ENCODE results near the gene BIRC6.
"Not testable (repeated sequence)": the region's sequence is repeated elsewhere in the genome, so short reads cannot be mapped to it uniquely, and the experiment has no call there.

The BIRC6 gene, protein sequence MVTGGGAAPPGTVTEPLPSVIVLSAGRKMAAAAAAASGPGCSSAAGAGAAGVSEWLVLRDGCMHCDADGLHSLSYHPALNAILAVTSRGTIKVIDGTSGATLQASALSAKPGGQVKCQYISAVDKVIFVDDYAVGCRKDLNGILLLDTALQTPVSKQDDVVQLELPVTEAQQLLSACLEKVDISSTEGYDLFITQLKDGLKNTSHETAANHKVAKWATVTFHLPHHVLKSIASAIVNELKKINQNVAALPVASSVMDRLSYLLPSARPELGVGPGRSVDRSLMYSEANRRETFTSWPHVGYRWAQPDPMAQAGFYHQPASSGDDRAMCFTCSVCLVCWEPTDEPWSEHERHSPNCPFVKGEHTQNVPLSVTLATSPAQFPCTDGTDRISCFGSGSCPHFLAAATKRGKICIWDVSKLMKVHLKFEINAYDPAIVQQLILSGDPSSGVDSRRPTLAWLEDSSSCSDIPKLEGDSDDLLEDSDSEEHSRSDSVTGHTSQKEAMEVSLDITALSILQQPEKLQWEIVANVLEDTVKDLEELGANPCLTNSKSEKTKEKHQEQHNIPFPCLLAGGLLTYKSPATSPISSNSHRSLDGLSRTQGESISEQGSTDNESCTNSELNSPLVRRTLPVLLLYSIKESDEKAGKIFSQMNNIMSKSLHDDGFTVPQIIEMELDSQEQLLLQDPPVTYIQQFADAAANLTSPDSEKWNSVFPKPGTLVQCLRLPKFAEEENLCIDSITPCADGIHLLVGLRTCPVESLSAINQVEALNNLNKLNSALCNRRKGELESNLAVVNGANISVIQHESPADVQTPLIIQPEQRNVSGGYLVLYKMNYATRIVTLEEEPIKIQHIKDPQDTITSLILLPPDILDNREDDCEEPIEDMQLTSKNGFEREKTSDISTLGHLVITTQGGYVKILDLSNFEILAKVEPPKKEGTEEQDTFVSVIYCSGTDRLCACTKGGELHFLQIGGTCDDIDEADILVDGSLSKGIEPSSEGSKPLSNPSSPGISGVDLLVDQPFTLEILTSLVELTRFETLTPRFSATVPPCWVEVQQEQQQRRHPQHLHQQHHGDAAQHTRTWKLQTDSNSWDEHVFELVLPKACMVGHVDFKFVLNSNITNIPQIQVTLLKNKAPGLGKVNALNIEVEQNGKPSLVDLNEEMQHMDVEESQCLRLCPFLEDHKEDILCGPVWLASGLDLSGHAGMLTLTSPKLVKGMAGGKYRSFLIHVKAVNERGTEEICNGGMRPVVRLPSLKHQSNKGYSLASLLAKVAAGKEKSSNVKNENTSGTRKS (N-terminal part only)

DNA sequence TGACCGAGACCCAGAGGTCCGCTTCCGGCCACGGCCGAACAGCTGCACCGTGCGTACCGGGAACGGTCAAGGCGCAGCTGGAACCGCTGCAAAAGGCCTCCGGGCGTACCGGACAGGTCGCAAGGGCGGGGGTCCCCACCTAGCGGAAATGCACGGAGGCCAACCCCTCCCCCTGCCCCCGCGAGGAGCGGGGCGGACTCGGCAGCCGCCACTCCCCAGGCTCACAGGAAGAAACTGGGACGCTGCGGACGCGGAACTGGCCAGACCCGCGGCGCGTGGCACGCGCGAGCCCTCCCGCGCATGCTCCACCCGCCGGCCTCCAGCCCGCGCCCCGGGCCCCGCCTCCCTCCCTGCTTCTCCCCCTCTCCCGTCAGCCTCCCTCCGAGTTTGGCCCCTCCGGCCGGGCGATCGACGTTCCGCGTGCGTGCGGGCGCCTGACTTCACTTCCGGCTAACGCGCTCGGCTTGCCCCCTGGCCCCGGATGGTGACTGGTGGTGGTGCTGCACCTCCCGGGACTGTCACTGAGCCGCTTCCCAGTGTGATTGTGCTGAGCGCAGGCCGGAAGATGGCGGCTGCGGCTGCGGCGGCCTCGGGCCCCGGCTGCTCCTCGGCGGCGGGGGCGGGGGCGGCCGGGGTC lies at the start of gene BIRC6:
Gene BIRC6, plus strand, starts transcription at position 343 of the 637 bp plus-strand sequence. Its CDS starts 139 bp downstream, at position 482.
- no peak for FAIRE-seq

DNA sequence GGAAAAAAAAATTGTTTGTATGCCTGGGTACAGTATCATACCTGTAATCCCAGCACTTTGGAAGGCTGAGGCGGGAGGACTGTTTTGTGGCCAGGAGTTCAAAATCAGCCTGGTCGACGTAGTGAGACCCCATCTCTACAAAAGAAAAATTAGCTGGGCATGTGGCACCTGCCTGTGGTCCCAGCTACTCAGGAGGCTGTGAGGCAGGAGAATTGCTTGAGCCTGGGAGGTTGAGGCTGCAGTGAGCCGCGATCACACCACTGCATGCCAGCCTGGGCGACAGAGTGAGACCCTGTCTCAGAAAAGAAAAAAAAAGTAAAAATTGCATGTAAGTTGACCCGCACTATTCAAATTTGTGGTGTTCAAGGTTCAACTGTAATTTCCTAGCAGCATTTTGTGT lies 46.2 kb upstream of the BIRC6 start:
- FAIRE-seq = no peak

DNA sequence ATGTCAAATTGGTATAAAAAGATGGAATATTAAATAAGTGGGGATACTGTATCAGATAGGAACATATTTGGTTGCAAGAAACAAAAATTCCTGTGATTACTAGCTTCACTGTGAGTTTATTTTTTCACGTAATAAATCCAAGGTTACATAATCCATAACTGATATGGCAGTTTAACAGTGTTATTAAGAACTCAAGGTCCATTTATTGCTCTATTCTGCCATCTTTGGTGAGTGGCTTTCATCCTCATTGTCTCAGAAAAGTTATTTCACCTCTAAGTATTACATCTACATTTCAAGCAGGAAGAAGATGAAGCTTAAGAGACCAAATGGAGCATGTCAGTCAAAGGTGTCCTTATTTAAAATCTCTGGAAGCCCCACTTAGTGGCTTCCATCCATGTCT lies 41.9 kb upstream of the BIRC6 start:
- no peak for FAIRE-seq

DNA sequence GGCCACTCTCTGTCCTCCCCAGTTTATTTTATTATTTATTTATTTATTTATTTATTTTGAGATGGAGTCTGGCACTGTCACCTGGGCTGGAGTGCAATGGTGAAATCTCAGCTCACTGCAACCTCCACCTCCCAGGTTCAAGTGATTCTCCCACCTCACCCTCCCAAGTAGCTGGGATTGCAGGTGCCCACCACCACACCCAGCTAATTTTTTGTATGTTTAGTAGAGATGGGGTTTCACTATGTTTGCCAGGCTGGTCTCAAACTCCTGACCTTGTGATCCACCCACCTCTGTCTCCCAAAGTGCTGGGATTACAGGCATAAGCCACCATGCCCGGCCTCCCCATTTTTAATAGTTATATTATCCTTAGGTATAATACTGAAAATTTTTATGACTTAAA lies 28.1 kb upstream of the BIRC6 start:
- FAIRE-seq = not testable (repeated sequence)

DNA sequence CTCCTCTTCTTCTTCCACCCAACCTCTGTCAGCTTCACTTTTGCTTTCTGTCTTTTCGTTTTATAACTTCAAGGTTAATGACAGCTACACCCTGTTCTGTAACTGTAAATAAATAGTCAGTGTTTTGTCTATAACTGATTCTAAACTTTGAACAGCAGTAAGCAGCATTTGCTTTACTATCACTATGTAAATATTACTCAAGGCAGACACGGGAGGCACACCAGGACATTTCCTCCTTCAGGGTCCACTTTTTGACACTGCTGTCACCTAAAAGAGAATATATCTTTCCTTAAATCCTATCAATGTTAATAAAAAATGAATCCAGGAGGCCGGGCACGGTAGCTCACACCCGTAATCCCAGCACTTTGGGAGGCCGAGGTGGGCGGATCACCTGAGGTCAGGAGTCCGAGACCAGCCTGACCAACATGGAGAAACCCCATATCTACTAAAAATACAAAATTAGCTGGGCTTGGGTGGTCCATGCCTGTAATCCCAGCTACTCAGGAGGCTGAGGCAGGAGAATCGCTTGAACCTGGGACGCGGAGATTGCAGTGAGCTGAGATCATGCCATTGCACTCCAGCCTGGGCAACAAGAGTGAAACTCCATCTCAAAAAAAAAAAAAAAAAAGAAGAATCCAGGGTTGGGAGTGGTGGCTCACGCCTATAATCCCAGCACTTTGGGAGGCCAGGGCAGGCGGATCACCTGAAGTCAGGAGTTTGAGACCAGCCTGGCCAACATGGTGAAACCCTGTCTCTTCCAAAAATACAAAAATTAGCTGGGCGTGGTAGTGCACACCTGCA lies 27.4 kb upstream of the BIRC6 start:
- not testable (repeated sequence) for FAIRE-seq

DNA sequence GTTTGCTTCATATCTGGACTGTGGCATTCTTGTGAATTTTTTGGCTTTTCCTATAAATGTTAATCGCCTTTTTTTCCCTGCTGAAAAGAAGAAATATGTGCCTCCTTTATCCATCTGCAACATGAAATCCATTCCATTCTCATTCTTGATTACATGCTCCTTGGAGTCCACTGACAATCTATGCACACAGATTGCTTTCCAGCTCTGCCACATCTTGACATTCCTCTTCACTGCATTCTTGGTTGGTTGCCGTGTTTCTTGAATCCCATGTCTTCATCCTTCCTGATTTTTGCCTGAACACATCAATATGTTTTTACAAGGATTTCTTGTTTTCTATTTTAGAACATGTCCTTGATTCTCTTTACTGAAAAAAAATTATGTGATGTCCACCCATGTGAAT lies 26.7 kb upstream of the BIRC6 start:
- FAIRE-seq = no peak

DNA sequence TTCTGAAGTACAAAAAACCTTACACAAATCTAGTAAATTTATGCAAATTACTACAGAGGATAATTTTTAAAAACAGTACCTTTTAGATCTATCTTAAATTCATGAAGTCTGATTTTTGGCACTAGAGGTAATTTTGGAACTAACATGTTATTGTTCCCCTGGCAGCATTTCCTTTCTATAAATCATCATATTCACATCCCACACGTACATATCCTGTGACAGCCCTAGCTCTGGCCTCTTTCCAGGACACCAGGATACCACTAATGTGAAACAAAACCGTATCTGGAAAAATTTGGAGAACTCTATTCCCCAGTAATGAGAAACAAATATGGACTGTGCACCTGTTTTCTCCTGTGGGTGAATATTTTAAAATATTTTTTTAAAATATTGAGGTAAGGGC lies 14.0 kb upstream of the BIRC6 start:
- no peak for FAIRE-seq

DNA sequence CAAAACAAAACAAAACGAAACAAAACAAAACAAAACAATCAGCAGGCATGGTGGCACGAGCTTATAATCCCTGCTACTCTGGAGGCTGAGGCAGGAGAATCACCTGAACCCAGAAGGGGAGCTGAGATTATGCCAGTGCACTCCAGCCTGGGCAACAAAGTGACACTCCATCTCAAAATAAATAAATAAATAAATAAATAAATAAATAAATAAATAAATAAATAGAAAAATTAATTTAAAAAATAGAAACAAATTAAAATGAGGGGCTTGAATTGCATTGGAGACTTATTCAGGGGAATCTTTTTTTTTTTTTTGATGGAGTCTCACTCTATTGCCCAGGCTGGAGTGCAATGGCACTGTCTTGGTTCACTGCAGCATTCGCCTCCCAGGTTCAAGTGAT lies 6.0 kb upstream of the BIRC6 start:
- not testable (repeated sequence) for FAIRE-seq

DNA sequence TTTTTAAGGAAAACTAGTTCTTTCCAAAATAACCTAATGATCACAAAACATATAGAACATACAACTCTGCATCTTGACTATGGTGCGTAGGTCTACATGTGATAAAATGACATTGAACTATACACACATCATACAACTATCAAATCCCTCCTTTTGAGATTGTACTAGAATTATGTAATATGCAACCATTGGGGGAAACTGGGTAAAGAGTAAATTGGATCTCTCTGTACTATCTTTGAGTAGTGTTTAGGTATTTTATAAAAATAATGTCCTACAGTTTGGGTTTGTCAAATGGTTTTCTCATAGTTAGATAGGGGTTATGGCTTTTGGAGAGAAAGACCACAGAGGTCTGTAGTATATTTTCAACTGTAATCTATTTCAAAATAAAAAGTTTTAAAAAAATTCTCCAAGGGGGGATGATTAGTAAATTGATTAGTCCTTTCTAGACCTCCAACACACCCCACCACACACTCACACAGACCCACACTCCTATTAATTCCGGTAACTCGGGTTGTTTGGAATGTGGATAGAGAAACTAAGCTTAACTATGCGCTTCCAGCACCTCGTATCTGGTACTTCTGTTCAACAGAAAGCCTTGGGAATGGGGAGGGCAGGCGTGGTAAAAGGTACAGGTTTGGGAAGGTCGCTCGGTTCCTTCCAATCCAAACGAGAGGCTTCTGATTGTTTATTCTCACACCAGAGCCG lies 695 bp upstream of the BIRC6 start:
- no peak for FAIRE-seq

DNA sequence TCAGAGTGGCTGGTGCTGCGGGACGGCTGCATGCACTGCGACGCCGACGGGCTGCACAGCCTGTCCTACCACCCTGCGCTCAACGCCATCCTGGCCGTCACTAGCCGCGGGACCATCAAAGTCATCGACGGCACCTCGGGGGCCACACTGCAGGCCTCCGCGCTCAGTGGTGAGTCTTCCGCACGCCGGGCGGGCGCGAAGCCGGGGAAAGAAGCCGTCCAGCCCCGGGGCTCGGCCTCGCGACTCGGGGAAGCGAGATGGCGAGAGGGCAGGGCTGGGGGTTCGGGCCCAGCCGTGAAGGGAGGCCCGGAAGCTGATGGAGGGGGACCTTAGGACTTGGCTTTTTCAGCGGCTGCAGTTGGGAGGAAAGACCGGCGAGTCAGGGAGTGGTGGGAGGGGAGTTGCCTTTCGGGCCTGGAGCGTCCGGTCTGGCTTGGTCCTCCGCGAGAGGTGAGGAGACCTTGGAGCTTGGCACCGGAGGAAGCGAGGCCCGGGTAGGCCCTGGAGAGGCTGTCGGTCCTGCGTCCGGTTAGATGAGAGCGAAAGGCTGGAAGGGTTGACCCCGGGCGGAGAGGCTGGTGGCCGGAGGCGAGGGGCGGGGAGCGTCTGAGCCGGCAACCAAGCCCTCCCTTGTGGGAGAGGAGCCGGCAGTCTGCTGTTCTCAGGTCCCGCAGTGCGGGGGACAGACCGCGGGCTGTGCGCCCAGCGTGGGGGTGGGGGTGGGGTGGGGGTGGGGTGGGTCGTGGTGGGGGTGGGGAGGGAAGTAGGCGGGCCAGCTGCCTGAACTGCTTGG lies 691 bp downstream of the BIRC6 start:
- no peak for FAIRE-seq

DNA sequence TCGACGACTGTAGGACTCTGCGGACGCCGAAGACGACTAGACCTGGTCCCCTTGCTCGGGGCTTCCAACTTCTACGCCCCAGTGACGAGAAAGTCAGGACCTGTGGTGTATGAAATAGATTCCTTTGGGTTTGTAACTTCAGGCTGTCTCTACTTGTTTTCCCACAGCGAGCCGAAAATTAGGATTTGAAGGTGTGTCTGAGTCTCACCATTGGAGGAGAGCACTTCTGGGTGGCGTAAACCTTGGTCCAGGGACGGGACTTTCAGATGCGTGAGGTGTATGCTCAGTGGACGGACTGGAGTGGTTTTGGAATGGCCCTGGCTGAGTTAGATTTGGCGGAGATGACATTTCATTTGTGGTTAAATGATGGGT lies 1.3 kb downstream of the BIRC6 start:
- FAIRE-seq = no peak

DNA sequence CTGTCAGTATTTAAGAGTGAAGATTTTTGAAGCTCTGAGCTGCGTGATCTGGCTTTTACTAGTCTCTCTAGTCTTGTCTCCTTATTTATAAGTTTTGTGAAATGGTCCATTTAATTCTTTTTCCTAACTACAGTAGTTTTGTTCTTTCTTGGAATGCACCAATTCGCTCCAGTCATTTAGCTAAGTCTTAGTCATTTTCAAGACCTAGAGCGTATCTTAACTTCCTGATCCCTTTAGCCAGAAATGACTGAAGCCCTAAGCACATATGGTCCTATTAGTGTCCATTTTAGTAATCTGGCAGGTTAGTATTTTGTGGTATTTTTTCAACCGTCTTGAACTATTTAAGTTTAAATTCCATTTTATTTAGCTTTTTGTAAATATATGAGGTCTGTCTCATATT lies 3.6 kb downstream of the BIRC6 start:
- FAIRE-seq = no peak

DNA sequence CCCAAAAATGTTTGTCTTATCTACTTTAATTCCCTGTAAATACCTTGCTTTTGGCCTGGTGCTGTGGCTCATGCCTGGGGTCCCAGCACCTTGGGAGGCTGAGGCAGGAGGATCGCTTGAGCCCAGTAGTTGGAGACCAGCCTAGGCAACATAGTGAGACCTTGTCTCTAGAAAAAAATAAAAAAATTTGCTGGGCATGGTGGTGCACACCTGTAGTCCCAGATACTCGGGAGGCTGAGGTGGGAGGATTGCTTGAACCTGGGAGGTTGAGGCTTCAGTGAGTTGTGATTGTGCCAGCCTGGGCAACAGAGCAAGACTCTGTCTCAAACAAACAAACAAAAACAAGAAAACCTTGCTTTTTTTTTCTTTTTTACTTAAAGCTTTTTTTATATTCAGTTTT lies 6.2 kb downstream of the BIRC6 start:
- not testable (repeated sequence) for FAIRE-seq

DNA sequence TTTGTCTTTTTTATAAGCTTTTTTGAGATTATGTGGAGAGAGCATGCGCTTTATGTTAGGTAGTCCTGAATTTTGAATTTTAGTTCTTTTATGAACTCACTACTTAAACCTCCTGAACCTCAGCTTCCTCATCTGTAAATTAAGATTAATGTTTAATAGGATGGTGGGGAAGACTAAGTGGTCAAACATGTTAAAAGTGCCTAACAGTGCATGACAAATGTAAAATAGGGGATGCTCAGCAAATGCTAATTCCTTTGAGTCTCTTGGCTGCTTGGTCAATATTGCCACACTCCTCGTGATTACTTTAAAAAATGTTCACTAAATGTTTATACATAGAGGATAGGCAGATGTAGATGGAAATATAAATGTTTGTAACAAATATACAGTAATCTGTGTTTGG lies 6.8 kb downstream of the BIRC6 start:
- FAIRE-seq = no peak

DNA sequence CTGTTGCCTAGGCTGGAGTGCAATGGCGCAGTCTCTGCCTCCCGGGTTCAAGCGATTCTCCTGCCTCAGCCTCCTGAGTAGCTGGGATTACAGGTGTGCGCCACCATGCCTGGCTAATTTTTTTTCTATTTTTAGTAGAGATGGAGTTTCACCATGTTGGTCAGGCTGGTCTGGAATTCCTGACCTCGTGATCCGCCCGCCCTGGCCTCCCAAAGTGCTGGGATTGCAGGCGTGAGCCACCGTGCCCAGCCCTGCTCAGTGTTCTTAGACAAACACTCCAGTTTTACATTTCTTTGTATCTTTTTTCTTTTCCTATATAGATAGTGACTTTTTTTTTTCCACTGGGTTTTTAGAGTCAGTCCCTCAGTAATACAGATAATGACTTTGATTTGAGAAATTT lies 7.5 kb downstream of the BIRC6 start:
- not testable (repeated sequence) for FAIRE-seq

DNA sequence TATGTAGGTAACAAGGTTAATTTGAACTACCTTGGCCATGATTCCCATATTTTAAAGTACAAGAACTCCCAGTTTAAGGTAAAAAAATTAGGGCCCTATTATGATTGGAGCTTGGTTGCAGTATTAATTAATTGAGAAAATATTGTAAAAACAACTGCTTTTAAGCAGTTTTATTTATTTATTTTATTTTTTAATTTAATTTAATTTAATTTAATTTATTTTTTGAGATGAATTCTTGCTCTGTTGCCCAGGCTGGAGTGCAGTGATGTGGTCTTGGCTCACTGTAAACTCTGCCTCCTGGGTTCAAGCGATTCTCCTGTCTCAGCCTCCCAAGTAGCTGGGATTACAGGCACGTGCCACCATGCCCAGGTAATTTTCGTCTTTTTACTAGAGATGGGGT lies 8.9 kb downstream of the BIRC6 start:
- not testable (repeated sequence) for FAIRE-seq

DNA sequence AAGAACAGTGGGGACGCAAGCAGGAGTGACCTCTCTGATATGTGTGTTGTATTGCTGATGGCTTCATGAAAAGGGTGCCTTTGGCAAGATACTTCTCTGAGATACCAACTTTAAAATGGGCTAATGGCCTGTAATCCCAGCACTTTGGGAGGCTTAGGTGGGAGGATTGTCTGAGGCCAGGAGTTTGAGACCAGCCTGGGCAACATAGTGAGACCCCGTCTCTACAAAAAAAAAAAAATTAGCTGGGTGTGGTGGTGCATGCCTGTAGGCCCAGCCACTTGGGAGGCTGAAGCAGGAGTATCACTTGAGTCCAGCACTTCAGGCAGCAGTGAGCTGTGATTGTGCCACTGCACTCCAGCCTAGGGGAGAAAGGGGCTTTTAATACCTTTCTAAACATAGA lies 9.8 kb downstream of the BIRC6 start:
- no peak for FAIRE-seq

DNA sequence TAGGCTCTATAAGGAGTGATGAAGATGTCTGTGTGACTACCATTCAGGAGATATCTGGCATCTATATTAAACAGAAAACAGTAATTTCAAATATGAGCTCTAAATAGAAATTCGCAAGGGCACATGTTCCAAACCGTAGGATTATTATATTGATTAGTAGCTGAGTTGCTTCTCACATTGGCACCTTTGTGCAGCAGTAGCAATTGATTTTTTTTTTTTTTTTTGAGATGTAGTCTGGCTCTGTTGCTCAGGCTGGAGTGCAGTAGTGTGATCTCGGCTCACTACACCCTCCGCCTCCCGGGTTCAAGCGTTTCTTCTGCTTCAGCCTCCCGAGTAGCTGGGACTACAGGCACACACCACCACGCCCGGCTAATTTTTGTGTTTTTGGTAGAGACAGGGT lies 12.4 kb downstream of the BIRC6 start:
- FAIRE-seq = no peak

DNA sequence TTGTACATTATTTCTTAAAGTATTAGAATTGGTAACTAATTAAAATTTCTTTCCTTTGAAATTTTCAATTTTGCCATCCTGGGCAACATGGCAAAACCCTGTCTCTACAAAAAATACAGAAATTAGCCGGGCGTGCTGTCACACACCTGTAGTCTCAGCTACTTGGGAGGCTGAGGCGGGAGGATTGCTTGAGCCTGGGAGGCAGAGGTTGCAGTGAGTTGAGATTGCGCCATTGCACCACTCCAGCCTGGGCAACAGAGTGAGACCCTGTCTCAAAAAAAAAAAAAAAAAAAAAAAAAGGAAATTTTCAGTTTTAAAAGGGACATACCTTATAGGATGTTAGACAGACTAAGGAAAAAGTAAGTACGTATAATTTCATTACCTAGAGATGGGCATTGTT lies 14.1 kb downstream of the BIRC6 start:
- not testable (repeated sequence) for FAIRE-seq

DNA sequence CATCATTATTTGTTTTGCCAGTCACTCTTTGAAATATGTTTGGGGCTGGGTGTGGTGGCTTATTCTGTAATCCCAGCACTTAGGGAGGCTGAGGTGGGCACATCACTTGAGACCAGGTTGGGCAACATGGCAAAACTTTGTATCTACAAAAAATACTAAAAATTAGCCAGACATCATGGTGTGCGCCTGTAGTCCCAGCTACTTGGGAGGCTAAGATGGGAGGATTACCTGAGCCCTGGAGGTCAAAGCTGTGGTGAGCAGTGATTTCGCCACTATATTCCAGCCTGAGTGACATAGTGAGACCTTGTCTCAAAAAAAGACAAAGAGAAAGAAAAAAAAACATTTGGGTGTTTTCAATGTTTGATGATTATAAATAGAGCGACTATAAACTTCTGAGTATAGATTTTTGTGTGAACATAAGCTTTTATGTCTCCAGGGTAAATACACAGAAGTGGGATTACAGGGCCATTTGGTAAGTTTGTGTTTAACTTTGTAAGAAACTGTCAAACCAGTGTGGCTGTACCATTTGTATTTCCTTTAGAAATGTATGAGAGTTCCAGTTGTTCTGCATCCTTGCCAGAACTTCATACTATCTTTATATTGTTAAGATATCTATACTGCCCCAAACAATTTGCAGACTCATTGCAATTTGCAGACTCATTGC lies 15.8 kb downstream of the BIRC6 start:
- no peak for FAIRE-seq
